GM21423 (cell line): ENCODE results near the gene GLTP.

Source experiments
- ATAC-seq: cut with Tn5 transposase; IDR thresholded peaks from one replicate; pipeline ENCODE4 v1.9.1; 2021; ENCODE audit warnings: mild to moderate bottlenecking, moderate library complexity; ENCODE audit not compliant: unreplicated experiment

The GLTP gene

GRCh38 chr12:109807954-109808643 lies 72.2 kb downstream of the GLTP start:
- ATAC-seq: no peak

GRCh38 chr12:109804820-109805761 lies 75.2 kb downstream of the GLTP start:
- ATAC-seq: no peak

GRCh38 chr12:109803678-109804077 lies 76.7 kb downstream of the GLTP start:
- no peak for ATAC-seq

- ATAC-seq: no peak
These were observed 77.5 kb downstream of the GLTP start for GRCh38 chr12:109802828-109803227.
